Measurements from ENCODE around the gene TPGS2.
"Not testable (repeated sequence)": the region's sequence is repeated elsewhere in the genome, so short reads cannot be mapped to it uniquely, and the experiment has no call there.

The TPGS2 gene

GRCh38 chr18:36828630-36829361 is at the start of gene TPGS2, which contains the start of gene KIAA1328:
Gene TPGS2 (minus strand): TSS chr18:36829002. CDS start chr18:36828767, 235 bp downstream.
Gene KIAA1328 (plus strand): TSS chr18:36829127. CDS start chr18:36829139, 12 bp downstream.
- peak; percentile 79 for DNase-seq (ENCODE audit: low read depth)

- DNase-seq (ENCODE audit: low read depth): not testable (repeated sequence)
Observed at GRCh38 chr18:36873826-36874225, 45.0 kb upstream of the TPGS2 start.

DNA sequence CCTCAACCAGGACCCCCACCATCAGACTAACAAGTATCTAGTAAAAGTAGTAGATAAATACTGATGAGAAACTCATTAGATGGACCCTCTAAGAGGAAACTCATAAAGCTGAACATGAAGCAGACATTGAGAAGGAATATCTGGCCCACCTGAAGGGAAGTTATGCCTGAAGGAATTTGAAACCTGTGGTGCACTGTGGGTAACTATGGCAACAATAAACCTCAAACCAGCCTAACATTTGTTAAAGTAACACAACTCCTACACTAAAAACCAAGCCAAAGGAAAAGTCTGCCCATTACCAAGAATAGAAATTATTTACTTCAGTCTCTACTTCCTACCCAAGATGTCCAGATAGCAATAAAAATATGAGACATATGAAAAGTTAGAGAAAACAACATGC is 43.5 kb upstream of the TPGS2 start:
- DNase-seq (ENCODE audit: low read depth): no peak

DNA sequence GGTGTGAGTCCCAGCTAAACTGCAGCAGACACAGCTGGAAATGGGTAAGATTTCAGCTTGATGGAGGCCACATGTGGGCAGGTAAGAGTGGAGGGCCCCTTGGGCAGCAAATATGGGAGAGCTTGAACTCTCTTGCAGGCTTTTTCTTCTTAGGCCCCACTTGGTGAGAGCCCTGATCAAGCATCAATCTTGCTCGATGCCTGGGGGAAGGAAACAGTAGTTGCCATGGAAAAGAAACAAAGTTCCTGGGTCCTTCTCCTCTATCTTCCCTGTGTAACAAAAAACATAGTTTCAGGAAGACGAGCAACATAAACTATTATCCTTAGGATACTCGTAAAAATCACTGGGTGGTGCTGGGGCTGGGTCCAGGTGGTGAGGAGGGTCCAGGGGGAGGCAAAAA is 43.0 kb upstream of the TPGS2 start:
- no peak for DNase-seq (ENCODE audit: low read depth)

GRCh38 chr18:36867056-36867455 is 38.3 kb upstream of the TPGS2 start:
- DNase-seq (ENCODE audit: low read depth): no peak

DNA sequence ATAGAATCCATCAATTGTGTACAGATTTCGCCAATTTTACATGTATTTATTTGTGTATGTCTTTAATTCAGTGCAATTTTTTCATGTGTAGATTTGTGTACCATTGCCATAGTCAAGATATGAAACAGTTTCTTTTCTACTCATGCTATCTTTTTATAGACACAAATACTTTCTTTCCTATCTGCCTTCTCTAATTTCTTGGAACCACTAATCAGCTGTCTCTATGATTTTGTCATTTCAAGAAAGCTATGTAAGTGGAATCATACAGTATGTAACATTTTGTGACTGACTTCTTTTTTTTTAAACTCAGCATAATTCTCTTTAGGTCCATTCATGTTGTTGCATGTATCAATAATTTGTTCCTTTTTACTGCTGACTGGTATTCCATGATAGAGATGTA is 33.4 kb upstream of the TPGS2 start:
- no peak for DNase-seq (ENCODE audit: low read depth)

DNA sequence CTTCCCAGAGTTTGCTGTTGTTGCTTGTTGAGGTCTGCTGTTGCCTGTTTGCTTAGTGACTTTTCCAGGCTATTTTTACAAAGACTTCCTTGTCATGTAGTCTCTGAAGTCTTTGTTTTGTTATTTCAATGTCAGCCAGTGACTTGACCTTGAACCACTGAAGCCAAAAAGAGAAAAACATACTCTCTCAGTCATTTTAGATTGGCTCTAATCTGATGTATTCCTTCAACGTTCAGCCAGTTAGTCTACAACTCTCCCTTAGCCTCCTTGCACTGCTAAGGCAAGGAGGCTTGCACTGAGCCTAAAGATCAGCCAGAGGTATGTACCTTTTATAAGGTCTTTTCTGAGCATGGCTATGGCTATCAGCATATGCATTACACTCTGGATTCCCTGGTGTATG is 28.0 kb upstream of the TPGS2 start:
- DNase-seq (ENCODE audit: low read depth): no peak

GRCh38 chr18:36851202-36851590 is 22.4 kb upstream of the TPGS2 start:
- no peak for DNase-seq (ENCODE audit: low read depth)

- DNase-seq (ENCODE audit: low read depth): no peak
Observed at GRCh38 chr18:36850527-36851201, 21.9 kb upstream of the TPGS2 start.

- DNase-seq (ENCODE audit: low read depth): no peak
Observed at GRCh38 chr18:36849288-36850006, 20.6 kb upstream of the TPGS2 start.

DNA sequence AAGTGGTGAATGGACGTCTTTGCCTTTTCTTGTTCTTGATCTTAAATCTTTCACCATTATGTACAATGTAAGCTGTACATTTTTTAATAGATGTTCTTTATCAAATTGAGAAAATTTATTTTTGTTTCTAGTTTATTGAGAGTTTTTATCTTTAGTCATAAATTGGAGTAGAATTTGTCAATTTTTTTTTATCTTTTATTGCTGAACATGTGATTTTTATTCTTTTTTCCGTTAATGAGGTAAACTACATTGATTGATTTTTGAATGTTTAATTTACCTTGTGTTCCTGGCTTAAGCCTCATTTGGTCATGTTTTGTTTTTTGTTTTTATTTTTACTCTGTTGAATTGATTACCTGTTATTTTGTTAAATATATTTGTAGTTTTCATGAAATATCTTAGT is 19.8 kb upstream of the TPGS2 start:
- DNase-seq (ENCODE audit: low read depth): no peak

GRCh38 chr18:36843784-36844183 is 15.0 kb upstream of the TPGS2 start:
- DNase-seq (ENCODE audit: low read depth): no peak

- no peak for DNase-seq (ENCODE audit: low read depth)
Observed at GRCh38 chr18:36843199-36843598, 14.4 kb upstream of the TPGS2 start.

- DNase-seq (ENCODE audit: low read depth): no peak
Observed at GRCh38 chr18:36839835-36840234, 11.0 kb upstream of the TPGS2 start.

DNA sequence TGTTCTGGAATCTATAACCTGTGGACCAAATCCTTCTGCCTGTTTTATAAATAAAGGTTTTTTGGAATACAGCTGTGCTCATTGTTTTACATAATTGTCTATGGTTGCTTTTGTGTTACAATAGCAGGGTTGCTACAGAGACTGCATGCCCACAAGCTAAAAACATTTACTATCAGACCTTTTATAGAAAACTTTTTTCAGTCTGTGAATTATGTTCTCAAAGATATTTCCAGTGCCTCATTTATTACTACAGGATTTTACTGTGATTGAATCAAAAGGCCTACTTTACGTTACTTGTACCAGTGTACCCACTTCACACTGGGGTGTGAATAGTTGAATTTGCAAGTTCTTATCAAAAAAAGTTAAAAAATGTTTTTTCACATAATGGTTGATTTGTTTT is 7.1 kb upstream of the TPGS2 start:
- no peak for DNase-seq (ENCODE audit: low read depth)

DNA sequence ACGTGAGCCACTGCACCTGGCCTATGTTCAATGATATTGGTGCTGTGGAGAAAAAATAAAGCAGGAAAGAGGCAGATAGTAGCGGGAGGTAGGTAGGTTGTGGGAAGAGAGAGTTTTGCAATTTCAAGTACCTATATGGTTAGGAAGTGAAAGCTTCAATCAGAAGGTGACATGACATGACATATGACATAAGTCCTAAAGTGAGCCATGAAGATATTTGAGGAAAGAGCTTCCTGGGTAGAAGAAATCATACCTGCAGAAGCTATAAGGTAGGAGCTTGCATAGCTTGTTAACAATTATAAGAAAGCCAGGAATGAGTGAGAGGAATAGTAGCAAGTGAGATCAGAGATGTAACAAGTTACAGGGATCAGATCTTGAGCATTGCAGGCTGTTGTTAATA is 4.3 kb upstream of the TPGS2 start:
- DNase-seq (ENCODE audit: low read depth): no peak

DNA sequence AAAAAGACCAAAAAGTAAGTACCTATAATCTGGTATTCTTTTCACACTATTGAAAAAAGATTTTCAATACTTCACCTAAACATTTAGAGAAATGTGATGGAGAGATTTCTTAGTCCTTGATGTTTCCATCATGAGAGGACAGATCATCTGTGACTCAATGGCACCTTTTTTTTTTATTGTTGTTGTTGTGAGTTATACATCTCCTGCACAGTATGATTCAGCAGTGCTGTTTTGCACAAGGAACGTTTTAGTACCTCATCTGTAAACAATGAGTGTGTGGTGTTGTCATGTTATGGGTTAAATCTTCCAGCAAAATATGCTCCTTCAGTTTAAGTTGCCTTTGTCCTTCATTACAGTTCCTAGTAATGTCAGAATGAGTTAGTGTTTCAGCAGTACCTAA is 2.3 kb upstream of the TPGS2 start:
- no peak for DNase-seq (ENCODE audit: low read depth)

GRCh38 chr18:36830158-36830495 is 1.3 kb upstream of the TPGS2 start:
- no peak for DNase-seq (ENCODE audit: low read depth)

- DNase-seq (ENCODE audit: low read depth): no peak
Observed at GRCh38 chr18:36829362-36830157, 758 bp upstream of the TPGS2 start.

- DNase-seq (ENCODE audit: low read depth): no peak
Observed at GRCh38 chr18:36828157-36828629, 609 bp downstream of the TPGS2 start.

GRCh38 chr18:36826556-36826955 is 2.2 kb downstream of the TPGS2 start:
- DNase-seq (ENCODE audit: low read depth): no peak

- no peak for DNase-seq (ENCODE audit: low read depth)
Observed at GRCh38 chr18:36825526-36825925, 3.3 kb downstream of the TPGS2 start.

All from activated T-cell treated with anti-CD3 and anti-CD28 coated beads for 1 hour (primary cell).